ENCODE measurements around the gene ZFC3H1.

The ZFC3H1 gene

GRCh38 chr12:71663561-71664410 lies at the start of gene ZFC3H1, which contains the start of gene THAP2:
Gene ZFC3H1 (minus strand): TSS chr12:71663848. CDS start chr12:71663610, 238 bp downstream.
Gene THAP2 (plus strand): TSS chr12:71664301. CDS start chr12:71664510, 209 bp downstream.
- intact Hi-C loops (cut with DNase I; ENCODE audit: low total_unique reads) = loop anchor here (2.0 kb wide), 1 partner anchor 91 kb away; the partner anchor contains the start of gene RAB21
- Histone ChIP-seq H3K4me3 (peak within 1 kb of the TSS; percentile 77 to 81), H3K4me1 (peaks cover 0 to 41% (median 13%) of the 10 kb centered on the region in 4 donors)

DNA sequence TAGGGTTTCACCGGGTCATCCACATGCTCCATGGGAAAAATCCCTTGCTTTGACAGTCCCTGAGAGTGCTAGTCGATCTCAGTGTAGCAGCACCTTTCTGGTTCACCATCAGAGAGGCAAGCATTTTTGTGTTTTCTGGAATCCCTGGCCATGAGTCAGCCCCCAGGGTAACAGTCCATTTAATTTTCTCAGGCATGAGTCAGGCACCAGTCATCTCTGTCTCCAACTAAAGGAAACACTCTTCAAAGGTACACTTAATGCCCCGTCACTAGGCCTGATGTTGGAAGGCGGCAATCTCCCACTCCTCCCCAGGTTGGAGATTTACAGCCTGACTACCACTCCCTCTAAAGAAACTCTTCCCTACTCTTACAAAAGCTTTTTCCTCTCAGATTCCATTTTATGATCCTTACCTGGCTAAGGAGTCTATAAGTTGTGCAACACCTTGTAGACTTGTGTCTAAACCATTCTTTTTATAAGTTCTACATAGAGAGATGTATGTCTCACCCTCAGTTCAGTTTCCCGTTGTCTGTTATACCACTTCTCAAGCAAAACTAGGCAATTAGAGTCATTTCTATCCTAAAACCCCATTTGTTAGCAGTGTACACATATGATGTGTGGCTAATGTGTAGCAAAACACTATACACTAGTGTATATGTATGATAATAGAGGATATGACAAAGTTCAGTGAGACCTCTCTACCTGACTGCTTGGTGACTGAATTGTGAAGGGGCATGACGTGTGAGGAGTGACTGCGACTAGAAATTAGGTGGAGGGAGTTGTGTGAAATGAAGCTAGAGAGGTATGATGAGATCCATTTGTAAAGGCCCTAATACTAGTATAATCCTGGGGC lies 46.9 kb upstream of the ZFC3H1 start:
- Histone ChIP-seq H3K4me3 (no peak overlapping the region), H3K4me1 (no peaks in the 10 kb centered on the region), H3K36me3 (peaks cover 0 to 2% (median 0%) of the 10 kb centered on the region in 3 donors), H3K9me3 (peaks cover 0 to 16% (median 14%) of the 10 kb centered on the region in 3 donors), H3K27ac (no peak overlapping the region), H3K27me3 (no peaks in the 10 kb centered on the region)
- intact Hi-C loops (cut with DNase I; ENCODE audit: low total_unique reads) = no loop called here
- TF ChIP-seq, protein P1, sequence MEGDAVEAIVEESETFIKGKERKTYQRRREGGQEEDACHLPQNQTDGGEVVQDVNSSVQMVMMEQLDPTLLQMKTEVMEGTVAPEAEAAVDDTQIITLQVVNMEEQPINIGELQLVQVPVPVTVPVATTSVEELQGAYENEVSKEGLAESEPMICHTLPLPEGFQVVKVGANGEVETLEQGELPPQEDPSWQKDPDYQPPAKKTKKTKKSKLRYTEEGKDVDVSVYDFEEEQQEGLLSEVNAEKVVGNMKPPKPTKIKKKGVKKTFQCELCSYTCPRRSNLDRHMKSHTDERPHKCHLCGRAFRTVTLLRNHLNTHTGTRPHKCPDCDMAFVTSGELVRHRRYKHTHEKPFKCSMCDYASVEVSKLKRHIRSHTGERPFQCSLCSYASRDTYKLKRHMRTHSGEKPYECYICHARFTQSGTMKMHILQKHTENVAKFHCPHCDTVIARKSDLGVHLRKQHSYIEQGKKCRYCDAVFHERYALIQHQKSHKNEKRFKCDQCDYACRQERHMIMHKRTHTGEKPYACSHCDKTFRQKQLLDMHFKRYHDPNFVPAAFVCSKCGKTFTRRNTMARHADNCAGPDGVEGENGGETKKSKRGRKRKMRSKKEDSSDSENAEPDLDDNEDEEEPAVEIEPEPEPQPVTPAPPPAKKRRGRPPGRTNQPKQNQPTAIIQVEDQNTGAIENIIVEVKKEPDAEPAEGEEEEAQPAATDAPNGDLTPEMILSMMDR (IDR thresholded peaks at IDR 0.05) = no peak
- no peak for DNase-seq

More at GRCh38 chr12:71663561-71664410, at the start of gene ZFC3H1, which contains the start of gene THAP2:
- Histone ChIP-seq H3K36me3 (peaks cover 5 to 13% (median 13%) of the 10 kb centered on the region in 3 donors), H3K27me3 (no peaks in the 10 kb centered on the region), H3K27ac (peak within 1 kb of the TSS; percentile 91 to 97), H3K9me3 (no peaks in the 10 kb centered on the region)
- peak; percentile 96 to 97 for DNase-seq
- TF ChIP-seq, protein P1 (IDR thresholded peaks at IDR 0.05) = no peak

DNA sequence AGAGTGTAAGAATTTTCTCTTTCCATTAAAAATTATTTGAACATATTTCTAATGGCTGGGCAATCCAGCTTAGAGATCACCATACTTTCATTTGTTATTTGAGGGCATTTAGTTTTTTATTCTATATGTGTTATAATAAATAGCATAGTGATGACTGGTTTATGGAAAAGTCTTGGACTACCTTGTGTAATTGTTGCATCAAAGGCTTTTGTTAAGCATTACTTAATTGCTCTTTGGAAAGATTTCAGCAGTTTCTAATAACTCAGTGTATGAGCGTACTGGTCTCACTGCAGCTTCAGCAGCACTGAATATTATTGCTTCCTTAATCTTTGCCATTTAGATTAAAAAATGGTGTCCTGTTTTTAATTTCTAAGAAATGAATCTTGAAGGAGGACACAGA lies 45.0 kb upstream of the ZFC3H1 start:
- no peaks in the 10 kb centered on the region for H3K27me3 ChIP-seq
- DNase-seq = no peak
- intact Hi-C loops (cut with DNase I; ENCODE audit: low total_unique reads) = no loop called here
- H3K27ac ChIP-seq = no peak overlapping the region
- H3K4me3 ChIP-seq = no peak overlapping the region
- H3K9me3 ChIP-seq = peaks cover 0 to 7% (median 3%) of the 10 kb centered on the region in 3 donors
- no peaks in the 10 kb centered on the region for H3K4me1 ChIP-seq
- TF ChIP-seq, protein P1 (IDR thresholded peaks at IDR 0.05) = no peak
- H3K36me3 ChIP-seq = peaks cover 6 to 9% (median 7%) of the 10 kb centered on the region in 3 donors

GRCh38 chr12:71704920-71705319 lies 41.3 kb upstream of the ZFC3H1 start:
- Histone ChIP-seq H3K27me3 (no peaks in the 10 kb centered on the region), H3K27ac (no peak overlapping the region), H3K4me3 (no peak overlapping the region), H3K36me3 (peaks cover 21 to 35% (median 34%) of the 10 kb centered on the region in 3 donors), H3K9me3 (no peaks in the 10 kb centered on the region), H3K4me1 (no peaks in the 10 kb centered on the region)
- TF ChIP-seq, protein P1 (IDR thresholded peaks at IDR 0.05) = no peak
- no peak for DNase-seq
- intact Hi-C loops (cut with DNase I; ENCODE audit: low total_unique reads) = no loop called here

DNA sequence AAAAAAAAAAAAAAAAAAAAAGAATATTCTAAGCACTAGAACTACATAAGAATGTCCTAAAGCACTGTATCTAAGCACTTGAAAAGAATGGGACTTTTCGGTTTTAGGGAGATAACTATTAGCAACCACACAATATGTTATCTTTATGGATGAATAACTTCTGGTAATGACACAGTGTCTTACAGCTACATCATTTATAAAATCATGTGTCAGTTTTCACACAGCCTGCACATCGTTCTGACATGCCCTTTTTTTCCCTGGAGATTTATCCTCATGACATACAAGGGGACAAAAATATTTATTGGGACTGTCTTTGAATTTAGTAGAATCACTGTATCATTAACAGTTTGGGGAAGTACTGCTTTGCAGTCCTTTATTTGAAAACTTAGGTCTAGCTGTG lies 39.6 kb upstream of the ZFC3H1 start:
- peaks cover 36 to 52% (median 51%) of the 10 kb centered on the region in 3 donors for H3K36me3 ChIP-seq
- TF ChIP-seq, protein P1 (IDR thresholded peaks at IDR 0.05) = no peak
- no peak overlapping the region for H3K4me3 ChIP-seq
- intact Hi-C loops (cut with DNase I; ENCODE audit: low total_unique reads) = no loop called here
- no peaks in the 10 kb centered on the region for H3K27me3 ChIP-seq
- H3K4me1 ChIP-seq = no peaks in the 10 kb centered on the region
- DNase-seq = no peak
- no peaks in the 10 kb centered on the region for H3K9me3 ChIP-seq
- no peak overlapping the region for H3K27ac ChIP-seq

Measured in tibial artery (tissue), 4 donors.